ENCODE data around the gene NUTM1.
"Not testable (repeated sequence)": the region's sequence is repeated elsewhere in the genome, so short reads cannot be mapped to it uniquely, and the experiment has no call there.

DNA sequence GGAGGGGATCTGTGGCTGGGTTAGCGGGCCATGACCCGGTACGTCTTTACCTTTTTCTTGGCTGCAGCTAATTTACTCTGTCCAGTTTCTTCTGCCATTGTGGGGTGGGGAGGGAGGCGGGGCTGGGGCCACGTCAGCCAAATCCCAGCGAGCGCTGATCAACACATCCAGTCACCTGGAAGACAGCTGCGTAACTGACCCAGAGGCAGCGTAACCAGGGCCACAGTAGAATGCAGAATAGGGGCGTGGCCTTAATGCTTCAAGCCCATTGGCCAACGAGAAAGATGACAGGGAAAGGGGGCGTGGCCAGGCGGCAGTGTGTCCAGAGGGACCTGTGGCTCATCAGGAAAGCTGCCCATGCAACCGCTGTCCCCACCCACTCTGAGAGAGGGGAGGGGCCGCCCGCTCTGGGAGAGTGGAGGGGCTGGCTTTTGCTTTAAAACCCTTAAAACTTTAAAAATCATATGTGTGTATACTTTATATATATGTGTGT is 46.5 kb downstream of the NUTM1 start:
- TF ChIP-seq POLR2AphosphoS5, EP300 (IDR thresholded peaks at IDR 0.05): not testable (repeated sequence)
- TF ChIP-seq, protein P1, sequence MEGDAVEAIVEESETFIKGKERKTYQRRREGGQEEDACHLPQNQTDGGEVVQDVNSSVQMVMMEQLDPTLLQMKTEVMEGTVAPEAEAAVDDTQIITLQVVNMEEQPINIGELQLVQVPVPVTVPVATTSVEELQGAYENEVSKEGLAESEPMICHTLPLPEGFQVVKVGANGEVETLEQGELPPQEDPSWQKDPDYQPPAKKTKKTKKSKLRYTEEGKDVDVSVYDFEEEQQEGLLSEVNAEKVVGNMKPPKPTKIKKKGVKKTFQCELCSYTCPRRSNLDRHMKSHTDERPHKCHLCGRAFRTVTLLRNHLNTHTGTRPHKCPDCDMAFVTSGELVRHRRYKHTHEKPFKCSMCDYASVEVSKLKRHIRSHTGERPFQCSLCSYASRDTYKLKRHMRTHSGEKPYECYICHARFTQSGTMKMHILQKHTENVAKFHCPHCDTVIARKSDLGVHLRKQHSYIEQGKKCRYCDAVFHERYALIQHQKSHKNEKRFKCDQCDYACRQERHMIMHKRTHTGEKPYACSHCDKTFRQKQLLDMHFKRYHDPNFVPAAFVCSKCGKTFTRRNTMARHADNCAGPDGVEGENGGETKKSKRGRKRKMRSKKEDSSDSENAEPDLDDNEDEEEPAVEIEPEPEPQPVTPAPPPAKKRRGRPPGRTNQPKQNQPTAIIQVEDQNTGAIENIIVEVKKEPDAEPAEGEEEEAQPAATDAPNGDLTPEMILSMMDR (IDR thresholded peaks at IDR 0.05) = not testable (repeated sequence)
